ENCODE measurements around the gene BCLAF3.

BCLAF3 gene

DNA sequence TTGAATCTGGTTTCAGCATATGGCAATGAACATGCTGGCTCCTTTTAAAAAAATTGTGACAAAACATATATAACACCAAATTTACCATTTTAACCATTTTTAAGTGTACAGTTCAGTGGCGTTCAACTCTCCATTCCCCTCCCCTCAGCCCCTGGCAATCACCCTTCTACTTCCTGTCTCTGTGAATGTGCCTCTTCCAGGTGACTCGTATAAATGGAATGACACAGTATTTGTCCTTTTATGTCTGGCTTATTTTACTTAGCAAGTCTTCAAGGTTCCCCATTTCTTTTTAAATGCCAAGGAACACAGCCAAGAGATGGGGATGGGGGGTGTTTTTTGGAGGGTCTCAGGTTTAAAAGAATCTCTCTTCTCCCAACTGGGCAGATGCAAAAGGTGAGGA lies 35.4 kb upstream of the BCLAF3 start:
- no peak overlapping the region for H3K4me3 ChIP-seq (ENCODE audit: control insufficient read depth, low read depth, low read length)
- TF ChIP-seq, protein P1, sequence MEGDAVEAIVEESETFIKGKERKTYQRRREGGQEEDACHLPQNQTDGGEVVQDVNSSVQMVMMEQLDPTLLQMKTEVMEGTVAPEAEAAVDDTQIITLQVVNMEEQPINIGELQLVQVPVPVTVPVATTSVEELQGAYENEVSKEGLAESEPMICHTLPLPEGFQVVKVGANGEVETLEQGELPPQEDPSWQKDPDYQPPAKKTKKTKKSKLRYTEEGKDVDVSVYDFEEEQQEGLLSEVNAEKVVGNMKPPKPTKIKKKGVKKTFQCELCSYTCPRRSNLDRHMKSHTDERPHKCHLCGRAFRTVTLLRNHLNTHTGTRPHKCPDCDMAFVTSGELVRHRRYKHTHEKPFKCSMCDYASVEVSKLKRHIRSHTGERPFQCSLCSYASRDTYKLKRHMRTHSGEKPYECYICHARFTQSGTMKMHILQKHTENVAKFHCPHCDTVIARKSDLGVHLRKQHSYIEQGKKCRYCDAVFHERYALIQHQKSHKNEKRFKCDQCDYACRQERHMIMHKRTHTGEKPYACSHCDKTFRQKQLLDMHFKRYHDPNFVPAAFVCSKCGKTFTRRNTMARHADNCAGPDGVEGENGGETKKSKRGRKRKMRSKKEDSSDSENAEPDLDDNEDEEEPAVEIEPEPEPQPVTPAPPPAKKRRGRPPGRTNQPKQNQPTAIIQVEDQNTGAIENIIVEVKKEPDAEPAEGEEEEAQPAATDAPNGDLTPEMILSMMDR (IDR thresholded peaks at IDR 0.05; ENCODE audit: control insufficient read depth, insufficient read depth, low read depth, low read length, missing control alignments) = no peak
- no peak for DNase-seq (ENCODE audit: low read depth)

DNA sequence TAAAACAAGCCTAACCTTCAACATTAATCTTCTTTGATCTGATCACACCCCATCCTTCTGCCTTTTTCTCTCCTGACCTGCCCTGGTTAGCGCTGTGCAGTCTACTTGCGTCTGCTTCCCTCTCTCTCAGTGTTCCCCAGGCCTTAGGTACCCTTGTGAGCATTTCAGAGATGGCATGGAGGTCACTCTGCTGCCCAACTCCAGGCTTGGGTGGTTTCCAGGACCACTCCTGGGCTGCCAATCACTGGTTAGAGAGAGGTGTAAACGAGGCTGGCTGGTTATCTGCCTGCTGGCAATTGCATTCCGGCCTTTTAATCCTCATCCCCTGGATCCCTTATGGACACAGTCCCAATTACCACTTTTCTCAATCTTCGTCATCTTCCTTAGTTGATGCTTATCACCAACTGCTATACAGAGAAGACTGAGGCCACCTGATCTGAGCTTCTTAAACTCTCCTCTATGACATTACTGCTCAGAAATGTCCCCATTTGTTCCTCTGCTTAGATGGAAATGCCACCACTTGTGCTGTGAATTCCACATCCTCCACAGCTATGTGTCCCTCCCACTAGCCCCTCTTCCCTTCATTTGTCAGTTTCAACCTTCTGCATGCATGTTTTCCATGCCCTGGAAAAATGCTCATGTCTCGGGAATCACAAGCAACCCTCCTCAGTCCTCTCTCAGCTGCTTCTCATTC lies 29.0 kb upstream of the BCLAF3 start:
- H3K4me3 ChIP-seq (ENCODE audit: control insufficient read depth, low read depth, low read length) = no peak overlapping the region
- DNase-seq (ENCODE audit: low read depth) = no peak
- TF ChIP-seq, protein P1 (IDR thresholded peaks at IDR 0.05; ENCODE audit: control insufficient read depth, insufficient read depth, low read depth, low read length, missing control alignments) = no peak

DNA sequence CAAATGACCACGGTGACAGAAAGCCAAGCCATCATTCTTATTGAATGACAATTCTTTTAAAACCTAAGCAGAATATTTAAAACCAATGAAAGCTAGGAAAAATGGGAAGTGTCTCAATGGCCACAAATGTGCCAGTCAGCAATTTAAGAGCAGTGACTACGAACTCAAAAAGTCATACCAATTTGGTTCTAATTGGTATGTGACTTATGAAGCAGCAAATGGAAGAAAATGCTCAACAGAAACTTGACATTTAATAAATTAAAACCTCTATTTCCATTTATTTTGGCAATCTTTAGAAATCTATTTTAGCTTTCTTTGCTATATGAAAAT lies 25.7 kb upstream of the BCLAF3 start:
- no peak for DNase-seq (ENCODE audit: low read depth)
- TF ChIP-seq, protein P1 (IDR thresholded peaks at IDR 0.05; ENCODE audit: control insufficient read depth, insufficient read depth, low read depth, low read length, missing control alignments) = no peak
- H3K4me3 ChIP-seq (ENCODE audit: control insufficient read depth, low read depth, low read length) = no peak overlapping the region

DNA sequence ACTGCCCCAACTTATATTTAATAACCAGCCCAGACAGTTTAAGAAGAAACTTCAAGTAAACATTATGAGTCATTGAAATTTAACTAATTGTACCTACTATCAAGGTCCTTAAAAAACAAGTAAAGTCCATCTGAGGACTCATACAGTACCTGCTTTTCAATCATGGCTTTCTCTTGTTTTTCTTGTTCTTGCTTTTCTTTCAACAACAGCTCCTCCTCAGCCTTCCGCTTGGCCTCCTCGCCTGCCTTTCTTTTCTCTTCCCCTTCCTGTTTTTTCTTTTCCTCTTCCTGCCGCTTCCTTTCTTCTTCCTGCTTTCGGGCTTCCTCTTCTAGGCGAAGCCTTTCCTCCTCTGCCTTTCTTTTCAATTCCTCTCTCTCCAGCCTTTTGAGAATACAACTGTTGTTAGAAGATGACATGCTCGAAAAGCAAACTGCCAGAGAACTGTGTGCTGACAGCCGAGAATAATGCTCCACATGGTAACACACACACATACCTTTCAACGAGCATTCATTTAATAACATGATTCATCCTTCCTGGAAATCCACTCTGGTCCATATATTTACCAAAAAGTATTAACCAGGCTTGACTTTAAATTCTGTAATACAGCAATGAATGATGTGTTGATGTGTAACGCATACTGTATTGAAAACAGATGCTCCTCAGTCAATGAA lies 25.2 kb upstream of the BCLAF3 start:
- no peak for DNase-seq (ENCODE audit: low read depth)
- H3K4me3 ChIP-seq (ENCODE audit: control insufficient read depth, low read depth, low read length) = no peak overlapping the region
- TF ChIP-seq, protein P1 (IDR thresholded peaks at IDR 0.05; ENCODE audit: control insufficient read depth, insufficient read depth, low read depth, low read length, missing control alignments) = no peak

DNA sequence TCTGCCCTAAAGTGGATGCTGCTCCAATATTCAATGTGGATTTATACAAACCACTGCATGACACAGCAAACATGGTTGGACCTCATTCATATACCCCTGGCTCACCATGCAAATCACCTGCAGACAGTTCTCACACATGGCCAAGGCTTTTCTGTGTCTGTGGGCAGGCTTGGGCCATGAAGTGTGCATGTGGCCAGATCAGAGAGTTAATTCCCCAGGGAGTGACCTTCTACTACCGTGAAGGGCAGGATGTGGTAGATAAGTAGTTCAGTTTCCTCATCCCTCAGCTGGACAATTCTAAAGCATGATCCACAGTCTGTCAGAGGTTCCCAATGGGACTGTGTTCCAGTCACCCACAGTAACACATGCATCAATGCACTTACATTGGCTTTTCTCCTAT lies 24.6 kb upstream of the BCLAF3 start:
- TF ChIP-seq, protein P1 (IDR thresholded peaks at IDR 0.05; ENCODE audit: control insufficient read depth, insufficient read depth, low read depth, low read length, missing control alignments) = no peak
- no peak overlapping the region for H3K4me3 ChIP-seq (ENCODE audit: control insufficient read depth, low read depth, low read length)
- DNase-seq (ENCODE audit: low read depth) = no peak

DNA sequence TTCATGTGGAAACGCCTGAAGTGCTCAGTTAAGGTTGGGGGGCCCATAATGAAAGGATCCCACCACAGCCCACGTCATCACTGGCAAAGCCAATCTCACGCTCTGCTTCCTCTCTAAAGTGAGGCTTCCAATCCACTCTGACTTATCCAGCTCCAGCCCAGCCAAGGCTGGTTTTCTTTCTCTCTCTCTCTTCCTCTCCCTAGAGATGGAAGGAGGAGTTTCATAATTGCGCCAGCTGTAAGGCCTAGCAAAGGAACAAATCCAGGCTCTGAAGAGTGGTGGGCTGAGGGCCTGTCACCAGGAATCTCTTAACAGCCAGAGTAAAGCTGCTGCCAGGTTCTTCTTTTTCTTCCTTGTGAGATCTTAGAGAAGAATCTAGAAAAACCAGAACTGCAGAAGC lies 20.7 kb upstream of the BCLAF3 start:
- no peak for DNase-seq (ENCODE audit: low read depth)
- TF ChIP-seq, protein P1 (IDR thresholded peaks at IDR 0.05; ENCODE audit: control insufficient read depth, insufficient read depth, low read depth, low read length, missing control alignments) = no peak
- H3K4me3 ChIP-seq (ENCODE audit: control insufficient read depth, low read depth, low read length) = no peak overlapping the region

Data from AG09309 (cell line).